Stimulated activated CD8-positive, alpha-beta memory T cell treated with anti-CD3 and anti-CD28 coated beads, Interleukin-12 subunit alpha, Interleukin-12 subunit beta, amount 100 ng/mL, for 1 hour (primary cell): ENCODE measurements around the gene ZFP92.
"Not testable (repeated sequence)": the region's sequence is repeated elsewhere in the genome, so short reads cannot be mapped to it uniquely, and the experiment has no call there.

Experiments
- DNase-seq: peaks from one replicate; pipeline ENCODE4 v3.0.0-alpha.2; 2020; ENCODE audit warnings: low read depth

The ZFP92 gene

GRCh38 chrX:153411255-153411987 is at the start of gene ZFP92:
ZFP92 (plus strand) TSS chrX:153411472; CDS start chrX:153418323, 6,851 bp downstream.
- DNase-seq: no peak

GRCh38 chrX:153361781-153362397 is 49.4 kb upstream of the ZFP92 start:
- no peak for DNase-seq

- DNase-seq: no peak
Observed at GRCh38 chrX:153365670-153366069, 45.6 kb upstream of the ZFP92 start.

- DNase-seq: no peak
Observed at GRCh38 chrX:153366119-153366518, 45.2 kb upstream of the ZFP92 start.

GRCh38 chrX:153366878-153367538 is 44.3 kb upstream of the ZFP92 start:
- DNase-seq: no peak

- no peak for DNase-seq
Observed at GRCh38 chrX:153370293-153371055, 40.8 kb upstream of the ZFP92 start.

GRCh38 chrX:153371256-153371655 is 40.0 kb upstream of the ZFP92 start:
- DNase-seq: no peak

GRCh38 chrX:153372949-153373348 is 38.3 kb upstream of the ZFP92 start:
- no peak for DNase-seq

GRCh38 chrX:153374426-153374825 is 36.8 kb upstream of the ZFP92 start:
- no peak for DNase-seq

- DNase-seq: no peak
Observed at GRCh38 chrX:153375571-153375970, 35.7 kb upstream of the ZFP92 start.

- no peak for DNase-seq
Observed at GRCh38 chrX:153377727-153378126, 33.5 kb upstream of the ZFP92 start.

GRCh38 chrX:153378607-153379006 is 32.7 kb upstream of the ZFP92 start:
- DNase-seq: no peak

- no peak for DNase-seq
Observed at GRCh38 chrX:153379508-153379907, 31.8 kb upstream of the ZFP92 start.

GRCh38 chrX:153379971-153380581 is 31.2 kb upstream of the ZFP92 start:
- DNase-seq: no peak

GRCh38 chrX:153380691-153381090 is 30.6 kb upstream of the ZFP92 start:
- no peak for DNase-seq

- DNase-seq: no peak
Observed at GRCh38 chrX:153381684-153382532, 29.4 kb upstream of the ZFP92 start.

GRCh38 chrX:153382563-153383482 is 28.4 kb upstream of the ZFP92 start:
- no peak for DNase-seq

- no peak for DNase-seq
Observed at GRCh38 chrX:153384390-153384789, 26.9 kb upstream of the ZFP92 start.

- not testable (repeated sequence) for DNase-seq
Observed at GRCh38 chrX:153384973-153385372, 26.3 kb upstream of the ZFP92 start.

- no peak for DNase-seq
Observed at GRCh38 chrX:153386097-153386496, 25.2 kb upstream of the ZFP92 start.
